ENCODE measurements around the gene DYNC2I2. TPM values are rescaled to one million over a fixed set of nuclear protein-coding genes. Genes with fewer than 3 reads are reported as not detected.

The DYNC2I2 gene
- total RNA-seq (10 to 100 TPM; 67.7 to 68.6 TPM), polyA plus RNA-seq (3.0 TPM)

DNA sequence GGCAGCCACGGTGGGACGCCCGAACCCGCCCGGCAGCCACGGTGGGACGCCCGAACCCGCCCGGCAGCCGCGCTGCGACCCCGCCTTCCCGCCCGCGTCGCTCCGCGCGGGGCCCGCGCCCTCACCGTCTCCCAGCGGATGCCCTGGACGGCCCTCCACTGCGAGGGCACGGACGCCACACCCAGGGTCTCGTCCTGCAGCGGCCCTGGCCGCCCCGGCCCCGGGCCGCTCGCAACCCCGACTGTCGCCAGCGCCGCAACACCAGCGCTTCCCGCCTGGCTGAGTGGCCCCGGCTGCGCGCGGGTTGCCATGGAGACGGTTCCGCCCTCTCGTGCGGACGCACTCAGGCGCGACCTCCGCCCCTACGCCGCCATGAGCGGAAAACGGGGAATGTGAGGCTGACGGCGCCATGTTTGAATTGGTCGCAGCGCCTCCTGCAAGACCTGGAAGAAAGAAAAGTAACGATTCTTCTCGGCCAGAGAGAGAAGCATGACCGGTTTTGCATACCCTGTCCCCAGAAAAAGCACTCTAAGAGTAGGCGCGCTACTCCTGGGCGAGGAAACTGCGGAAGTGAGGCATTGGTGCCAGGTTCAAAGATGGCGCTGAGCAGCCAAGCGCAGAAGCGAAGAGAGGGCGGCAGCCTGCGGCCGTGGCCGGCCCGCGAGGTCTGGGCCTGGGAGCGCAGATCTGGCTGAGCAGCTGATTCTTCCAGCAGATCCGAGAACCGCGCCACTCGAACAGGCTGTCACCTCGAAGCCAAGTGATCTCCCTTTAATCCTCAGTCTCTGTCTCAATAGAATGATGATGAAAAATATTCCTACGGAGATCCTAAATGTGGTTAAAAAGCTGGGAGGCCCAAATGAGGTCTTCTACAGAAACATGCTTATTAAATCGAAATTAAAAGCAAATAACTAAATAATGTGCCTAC lies at the start of gene DYNC2I2:
Gene DYNC2I2, minus strand, starts transcription at position 432 of the 928 bp plus-strand sequence. Its CDS starts 121 bp downstream, at position 311.
- peak; percentile 95 to 98 (median 95) for DNase-seq
- H3K36me3 Mint-ChIP-seq, result peaks cover 0 to 4% (median 0%) of the 10 kb centered on the region in 3 donors
- no peaks in the 10 kb centered on the region for H3K27me3 ChIP-seq (ENCODE audit: insufficient read depth, low read length, poor library complexity, severe bottlenecking)
- no peaks in the 10 kb centered on the region for H3K36me3 ChIP-seq (ENCODE audit: insufficient read depth, low read length)
- ChIA-PET POLR2A (interaction anchor here (1.2 kb wide), 1 partner anchor 33 kb away, joined by 5 read pairs; no protein-coding TSS in a partner anchor), CTCF (interaction anchor here (1.0 to 1.4 kb wide), 2 partner anchors 28 to 68 kb away, joined by 3 to 4 read pairs; no protein-coding TSS in a partner anchor)
- H3K27ac ChIP-seq (ENCODE audit: low read depth, low read length), result peak within 1 kb of the TSS; percentile 99
- H3K4me3 Mint-ChIP-seq, result peak within 1 kb of the TSS; percentile 85 to 95 (median 94)
- no peaks in the 10 kb centered on the region for H3K9me3 Mint-ChIP-seq
- H3K4me3 ChIP-seq (ENCODE audit: low read length), result peak within 1 kb of the TSS; percentile 98
- H3K27me3 Mint-ChIP-seq, result peaks cover 0 to 2% of the 10 kb centered on the region in 2 donors
- peak within 1 kb of the TSS; percentile 88 to 99 (median 99) for H3K27ac Mint-ChIP-seq
- peaks cover 7 to 8% (median 8%) of the 10 kb centered on the region in 3 donors for H3K4me1 Mint-ChIP-seq
- H3K4me1 ChIP-seq (ENCODE audit: insufficient read depth, low read length), result peaks cover 8% of the 10 kb centered on the region
- H3K9me3 ChIP-seq (ENCODE audit: low read length), result no peaks in the 10 kb centered on the region

DNA sequence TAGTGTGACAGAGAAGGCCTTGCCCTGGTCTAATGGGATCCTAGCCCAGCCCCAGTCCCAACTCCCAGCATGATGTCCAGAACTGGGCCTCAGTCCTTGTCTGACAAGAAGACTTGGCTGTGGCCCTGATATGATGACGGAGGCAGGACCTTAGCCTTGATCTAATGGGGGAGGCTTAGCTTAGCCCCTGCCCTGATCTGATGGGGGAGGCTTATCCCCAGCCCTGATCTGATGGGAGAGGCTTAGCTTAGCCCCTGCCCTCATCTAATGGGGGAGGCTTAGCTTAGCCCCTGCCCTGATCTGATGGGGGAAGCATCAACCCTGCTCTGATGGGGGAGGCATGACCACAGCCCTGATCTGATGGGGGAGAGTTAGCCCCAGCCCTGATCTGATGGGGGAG lies 49.4 kb upstream of the DYNC2I2 start:
- Mint-ChIP-seq H3K27ac (peak overlapping the region in 3 of 8 donors; percentile 0 to 39 (median 3)), H3K4me1 (peaks cover 7 to 17% (median 9%) of the 10 kb centered on the region in 3 donors), H3K36me3 (peaks cover 0 to 1% (median 0%) of the 10 kb centered on the region in 3 donors), H3K4me3 (peak overlapping the region in 1 of 7 donors; percentile 15), H3K27me3 (peaks cover 0 to 1% of the 10 kb centered on the region in 2 donors), H3K9me3 (no peaks in the 10 kb centered on the region)
- Histone ChIP-seq H3K27ac (ENCODE audit: low read depth, low read length) (no peak overlapping the region), H3K27me3 (ENCODE audit: insufficient read depth, low read length, poor library complexity, severe bottlenecking) (no peaks in the 10 kb centered on the region), H3K4me1 (ENCODE audit: insufficient read depth, low read length) (peaks cover 7% of the 10 kb centered on the region), H3K4me3 (ENCODE audit: low read length) (no peak overlapping the region), H3K36me3 (ENCODE audit: insufficient read depth, low read length) (no peaks in the 10 kb centered on the region), H3K9me3 (ENCODE audit: low read length) (no peaks in the 10 kb centered on the region)
- DNase-seq, result peak in 1 of 5 donors; percentile 44
- ChIA-PET CTCF (no interaction called here), POLR2A (no interaction called here)

- Histone ChIP-seq H3K36me3 (ENCODE audit: insufficient read depth, low read length) (no peaks in the 10 kb centered on the region), H3K27ac (ENCODE audit: low read depth, low read length) (no peak overlapping the region)
- DNase-seq, result peak in 1 of 5 donors; percentile 43
These were observed 48.7 kb upstream of the DYNC2I2 start for GRCh38 chr9:128705051-128705965.

GRCh38 chr9:128704356-128704670 lies 47.7 kb upstream of the DYNC2I2 start:
- no peaks in the 10 kb centered on the region for H3K36me3 ChIP-seq (ENCODE audit: insufficient read depth, low read length)
- H3K4me1 ChIP-seq (ENCODE audit: insufficient read depth, low read length), result peaks cover 7% of the 10 kb centered on the region
- H3K4me3 ChIP-seq (ENCODE audit: low read length), result no peak overlapping the region
- Mint-ChIP-seq H3K4me3 (peak overlapping the region in 5 of 7 donors; percentile 53 to 87 (median 69)), H3K27me3 (peaks cover 0 to 1% of the 10 kb centered on the region in 2 donors), H3K36me3 (peaks cover 0 to 1% (median 0%) of the 10 kb centered on the region in 3 donors), H3K27ac (peak overlapping the region in 4 of 8 donors; percentile 10 to 83 (median 31)), H3K4me1 (peaks cover 7 to 17% (median 9%) of the 10 kb centered on the region in 3 donors), H3K9me3 (no peaks in the 10 kb centered on the region)
- ChIA-PET CTCF (interaction anchor here (0.6 to 1.1 kb wide), 2 partner anchors 30 to 107 kb away, joined by 3 read pairs; no protein-coding TSS in a partner anchor), POLR2A (no interaction called here)
- no peak overlapping the region for H3K27ac ChIP-seq (ENCODE audit: low read depth, low read length)
- H3K9me3 ChIP-seq (ENCODE audit: low read length), result no peaks in the 10 kb centered on the region
- no peaks in the 10 kb centered on the region for H3K27me3 ChIP-seq (ENCODE audit: insufficient read depth, low read length, poor library complexity, severe bottlenecking)
- peak in 1 of 5 donors; percentile 42 for DNase-seq

More at GRCh38 chr9:128705051-128705965, 48.7 kb upstream of the DYNC2I2 start:
- ChIA-PET CTCF (interaction anchor here (0.8 kb wide), 1 partner anchor 88 kb away, joined by 3 read pairs; no protein-coding TSS in a partner anchor), POLR2A (no interaction called here)
- H3K27me3 Mint-ChIP-seq, result peaks cover 0 to 1% of the 10 kb centered on the region in 2 donors
- Histone ChIP-seq H3K27me3 (ENCODE audit: insufficient read depth, low read length, poor library complexity, severe bottlenecking) (no peaks in the 10 kb centered on the region), H3K9me3 (ENCODE audit: low read length) (no peaks in the 10 kb centered on the region), H3K4me1 (ENCODE audit: insufficient read depth, low read length) (peaks cover 7% of the 10 kb centered on the region), H3K4me3 (ENCODE audit: low read length) (no peak overlapping the region)
- no peaks in the 10 kb centered on the region for H3K9me3 Mint-ChIP-seq
- H3K4me3 Mint-ChIP-seq, result peak overlapping the region in 1 of 7 donors; percentile 10
- H3K36me3 Mint-ChIP-seq, result peaks cover 0 to 1% (median 0%) of the 10 kb centered on the region in 3 donors
- peak overlapping the region in 1 of 8 donors; percentile 39 for H3K27ac Mint-ChIP-seq
- peaks cover 7 to 17% (median 9%) of the 10 kb centered on the region in 3 donors for H3K4me1 Mint-ChIP-seq

GRCh38 chr9:128703616-128704355 lies 47.1 kb upstream of the DYNC2I2 start:
- H3K9me3 ChIP-seq (ENCODE audit: low read length), result no peaks in the 10 kb centered on the region
- Mint-ChIP-seq H3K9me3 (no peaks in the 10 kb centered on the region), H3K27ac (peak overlapping the region in 6 of 8 donors; percentile 10 to 83 (median 56)), H3K27me3 (peaks cover 0 to 1% of the 10 kb centered on the region in 2 donors), H3K4me3 (peak overlapping the region; percentile 73 to 92 (median 80)), H3K36me3 (peaks cover 0 to 1% (median 0%) of the 10 kb centered on the region in 3 donors), H3K4me1 (peaks cover 7 to 17% (median 9%) of the 10 kb centered on the region in 3 donors)
- H3K4me1 ChIP-seq (ENCODE audit: insufficient read depth, low read length), result peaks cover 7% of the 10 kb centered on the region
- H3K36me3 ChIP-seq (ENCODE audit: insufficient read depth, low read length), result no peaks in the 10 kb centered on the region
- no peaks in the 10 kb centered on the region for H3K27me3 ChIP-seq (ENCODE audit: insufficient read depth, low read length, poor library complexity, severe bottlenecking)
- peak overlapping the region; percentile 53 for H3K4me3 ChIP-seq (ENCODE audit: low read length)
- DNase-seq, result peak in 1 of 5 donors; percentile 49
- ChIA-PET CTCF (interaction anchor here (1.1 kb wide), 1 partner anchor 30 kb away, joined by 3 read pairs; no protein-coding TSS in a partner anchor), POLR2A (interaction anchor here (0.6 kb wide), 1 partner anchor 14 kb away, joined by 3 read pairs; no protein-coding TSS in a partner anchor)
- peak overlapping the region; percentile 57 for H3K27ac ChIP-seq (ENCODE audit: low read depth, low read length)

- no peaks in the 10 kb centered on the region for H3K27me3 ChIP-seq (ENCODE audit: insufficient read depth, low read length, poor library complexity, severe bottlenecking)
- Mint-ChIP-seq H3K27me3 (peaks cover 0 to 1% of the 10 kb centered on the region in 2 donors), H3K4me3 (peak overlapping the region; percentile 73 to 92 (median 80)), H3K9me3 (no peaks in the 10 kb centered on the region), H3K4me1 (peaks cover 7 to 17% (median 9%) of the 10 kb centered on the region in 3 donors), H3K27ac (peak overlapping the region in 5 of 8 donors; percentile 15 to 70 (median 43)), H3K36me3 (peaks cover 0 to 1% (median 0%) of the 10 kb centered on the region in 3 donors)
- ChIA-PET CTCF (interaction anchor here (1.1 kb wide), 1 partner anchor 29 kb away, joined by 3 read pairs; no protein-coding TSS in a partner anchor), POLR2A (interaction anchor here (0.6 kb wide), 1 partner anchor 15 kb away, joined by 3 read pairs; no protein-coding TSS in a partner anchor)
- H3K27ac ChIP-seq (ENCODE audit: low read depth, low read length), result peak overlapping the region; percentile 57
- peaks cover 7% of the 10 kb centered on the region for H3K4me1 ChIP-seq (ENCODE audit: insufficient read depth, low read length)
- H3K9me3 ChIP-seq (ENCODE audit: low read length), result no peaks in the 10 kb centered on the region
- DNase-seq, result peak in 1 of 5 donors; percentile 56
- H3K36me3 ChIP-seq (ENCODE audit: insufficient read depth, low read length), result no peaks in the 10 kb centered on the region
- H3K4me3 ChIP-seq (ENCODE audit: low read length), result peak overlapping the region; percentile 53
These were observed 46.4 kb upstream of the DYNC2I2 start for GRCh38 chr9:128702949-128703615.
